Smooth muscle cell (in vitro differentiated cells): ENCODE data around the gene CHCHD1. TPM values are rescaled to one million over a fixed set of nuclear protein-coding genes. Genes with fewer than 3 reads are reported as not detected.

Experiments used
- DNase-seq: peaks from one replicate; lab custom pipeline; 2025; ENCODE audit not compliant: unreplicated experiment; lab: John Stamatoyannopoulos, UW
- H2AFZ ChIP-seq: fragments of 200-600 bp; sonication (generic); 2 replicates; pipeline ENCODE4 v1.6.0; 2016; ENCODE audit warnings: antibody characterized with exemption, low read depth, mild to moderate bottlenecking
- H3F3A ChIP-seq: fragments of 200-600 bp; sonication (generic); 2 replicates; pipeline ENCODE4 v1.6.0; 2017; ENCODE audit warnings: antibody characterized with exemption, low read depth
- H3K27ac ChIP-seq: fragments of 200-600 bp; sonication (generic); 2 replicates; pipeline ENCODE4 v1.5.1; 2016; ENCODE audit warnings: low read depth, mild to moderate bottlenecking
- H3K27me3 ChIP-seq: fragments of 200-600 bp; sonication (generic); 2 replicates; pipeline ENCODE4 v1.6.1; 2016; ENCODE audit warnings: low read depth, mild to moderate bottlenecking
- H3K36me3 ChIP-seq: fragments of 200-600 bp; sonication (generic); 2 replicates; pipeline ENCODE4 v1.5.1; 2016; ENCODE audit warnings: low read depth
- H3K4me1 ChIP-seq: fragments of 200-600 bp; sonication (generic); 2 replicates; pipeline ENCODE4 v1.5.1; 2016; ENCODE audit warnings: low read depth
- H3K4me2 ChIP-seq: fragments of 200-600 bp; sonication (generic); 2 replicates; pipeline ENCODE4 v1.6.0; 2016; ENCODE audit warnings: mild to moderate bottlenecking
- H3K4me3 ChIP-seq: fragments of 200-600 bp; sonication (generic); 2 replicates; pipeline ENCODE4 v1.5.1; 2016; ENCODE audit warnings: mild to moderate bottlenecking
- H3K79me2 ChIP-seq: fragments of 200-600 bp; sonication (generic); 2 replicates; pipeline ENCODE4 v1.6.0; 2016; ENCODE audit warnings: low read depth, mild to moderate bottlenecking
- H3K9ac ChIP-seq: fragments of 200-600 bp; sonication (generic); 2 replicates; pipeline ENCODE4 v1.6.0; 2016; ENCODE audit warnings: low read depth
- H3K9me3 ChIP-seq: fragments of 200-600 bp; sonication (generic); replicated peaks from 2 replicates; pipeline ENCODE4 v1.5.1; 2016; ENCODE audit warnings: low read depth
- H4K20me1 ChIP-seq: fragments of 200-600 bp; sonication (generic); 2 replicates; pipeline ENCODE4 v1.6.0; 2016; ENCODE audit warnings: low read depth
- CTCF ChIP-seq: fragments of 200-600 bp; sonication (generic); IDR thresholded peaks from 2 replicates; pipeline ENCODE4 v1.5.1; 2017; ENCODE audit warnings: borderline replicate concordance, mild to moderate bottlenecking, antibody characterized with exemption; ENCODE audit not compliant: insufficient read depth, poor library complexity, severe bottlenecking
- WGBS: methylation state at CpG from one replicate; pipeline ENCODE4 v1.1.7; 2016; ENCODE audit warnings: low lambda C conversion rate; 5-methylcytosine and 5-hydroxymethylcytosine counted together
- polyA plus RNA-seq: library from polyadenylated mRNA; unstranded; fragments of >200 nt; fragmentation: Nextera tagmentation; extraction: Ambion mirVana; gene quantifications from 2 replicates; pipeline ENCODE4 v1.2.1, GENCODE V29; 2016
- total RNA-seq: library from RNA; depleted of rRNA; stranded (reverse); fragments of >200 nt; gene quantifications from 2 replicates; pipeline ENCODE4 v1.2.3, GENCODE V29; 2014

The CHCHD1 gene
- total RNA-seq, result 51.7 and 65.9 TPM in 2 replicates
- polyA plus RNA-seq, result 67.8 and 68.3 TPM in 2 replicates

GRCh38 chr10:73781879-73782748 is at the start of gene CHCHD1:
Gene CHCHD1 (plus strand): TSS chr10:73782048. CDS start chr10:73782076, 28 bp downstream.
- DNase-seq, result peak; percentile 67
- peak within 1 kb of the TSS; percentile 95 for H3K4me3 ChIP-seq
- H3K27me3 ChIP-seq, result no peaks in the 10 kb centered on the region
- H3K9me3 ChIP-seq, result no peaks in the 10 kb centered on the region
- peaks cover 22% of the 10 kb centered on the region for H3K4me1 ChIP-seq
- H2AFZ ChIP-seq, result peak within 1 kb of the TSS; percentile 97
- peaks cover 81% of the 10 kb centered on the region for H3K79me2 ChIP-seq
- H3F3A ChIP-seq, result peaks cover 23% of the 10 kb centered on the region
- H4K20me1 ChIP-seq, result peaks cover 33% of the 10 kb centered on the region
- H3K36me3 ChIP-seq, result no peaks in the 10 kb centered on the region
- 1% methylated on average over 57 of the region's 57 CpGs for WGBS
- peak within 1 kb of the TSS; percentile 94 for H3K4me2 ChIP-seq
- peak within 1 kb of the TSS; percentile 68 for H3K27ac ChIP-seq
- H3K9ac ChIP-seq, result peak within 1 kb of the TSS; percentile 89
- no peak for TF ChIP-seq CTCF

- TF ChIP-seq CTCF, result no peak
- H4K20me1 ChIP-seq, result no peaks in the 10 kb centered on the region
- H3K36me3 ChIP-seq, result no peaks in the 10 kb centered on the region
- H3K4me1 ChIP-seq, result peaks cover 14% of the 10 kb centered on the region
- no peak overlapping the region for H2AFZ ChIP-seq
- no peaks in the 10 kb centered on the region for H3F3A ChIP-seq
- no peak overlapping the region for H3K9ac ChIP-seq
- no peaks in the 10 kb centered on the region for H3K9me3 ChIP-seq
- no peak overlapping the region for H3K4me2 ChIP-seq
- H3K79me2 ChIP-seq, result peaks cover 47% of the 10 kb centered on the region
- H3K27ac ChIP-seq, result no peak overlapping the region
- no peak for DNase-seq
- H3K4me3 ChIP-seq, result no peak overlapping the region
- H3K27me3 ChIP-seq, result no peaks in the 10 kb centered on the region
- 97% methylated on average over 20 of the region's 20 CpGs for WGBS
Observed at GRCh38 chr10:73732426-73732825, 49.4 kb upstream of the CHCHD1 start.

- H3K4me2 ChIP-seq, result no peak overlapping the region
- H3K9me3 ChIP-seq, result no peaks in the 10 kb centered on the region
- no peak overlapping the region for H2AFZ ChIP-seq
- peaks cover 45% of the 10 kb centered on the region for H3K79me2 ChIP-seq
- WGBS, result 98% methylated on average over 46 of the region's 84 CpGs
- no peaks in the 10 kb centered on the region for H4K20me1 ChIP-seq
- no peak for DNase-seq
- H3F3A ChIP-seq, result no peaks in the 10 kb centered on the region
- peaks cover 14% of the 10 kb centered on the region for H3K4me1 ChIP-seq
- H3K9ac ChIP-seq, result no peak overlapping the region
- no peak for TF ChIP-seq CTCF
- H3K27me3 ChIP-seq, result no peaks in the 10 kb centered on the region
- no peak overlapping the region for H3K27ac ChIP-seq
- no peak overlapping the region for H3K4me3 ChIP-seq
- no peaks in the 10 kb centered on the region for H3K36me3 ChIP-seq
Observed at GRCh38 chr10:73732931-73733623, 48.8 kb upstream of the CHCHD1 start.
